C4-2B (cell line): ENCODE measurements around the gene KRTAP5-5.

ENCODE experiments used
- ZFX ChIP-seq: fragments of 450-650 bp; IDR thresholded peaks from 2 replicates; pipeline ENCODE4 v1.6.1; 2017
- TF ChIP-seq, protein P1 (sequence below): fragments of 450-650 bp; conservative IDR thresholded peaks from 2 replicates; pipeline ENCODE4 v1.5.1; 2017; ENCODE audit warnings: mild to moderate bottlenecking

DNA sequence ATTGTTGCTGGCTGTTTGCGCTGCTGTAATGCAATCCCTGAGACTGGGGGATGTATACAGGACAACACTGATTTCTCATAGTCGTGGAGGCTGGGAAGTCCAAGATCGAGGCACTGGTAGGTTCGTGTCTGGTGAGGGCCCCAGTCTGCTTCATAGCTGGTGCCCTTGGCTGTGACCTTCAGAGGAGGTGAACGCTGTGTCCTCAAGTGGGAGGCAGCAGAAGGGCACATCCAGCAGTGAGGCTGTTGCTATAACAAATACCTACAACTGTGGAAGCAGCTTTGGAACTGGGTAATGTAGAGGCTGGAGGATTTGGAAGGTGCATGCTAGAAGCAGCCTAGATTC, 21.3 kb downstream of the KRTAP5-5 start:
- TF ChIP-seq, protein P1, sequence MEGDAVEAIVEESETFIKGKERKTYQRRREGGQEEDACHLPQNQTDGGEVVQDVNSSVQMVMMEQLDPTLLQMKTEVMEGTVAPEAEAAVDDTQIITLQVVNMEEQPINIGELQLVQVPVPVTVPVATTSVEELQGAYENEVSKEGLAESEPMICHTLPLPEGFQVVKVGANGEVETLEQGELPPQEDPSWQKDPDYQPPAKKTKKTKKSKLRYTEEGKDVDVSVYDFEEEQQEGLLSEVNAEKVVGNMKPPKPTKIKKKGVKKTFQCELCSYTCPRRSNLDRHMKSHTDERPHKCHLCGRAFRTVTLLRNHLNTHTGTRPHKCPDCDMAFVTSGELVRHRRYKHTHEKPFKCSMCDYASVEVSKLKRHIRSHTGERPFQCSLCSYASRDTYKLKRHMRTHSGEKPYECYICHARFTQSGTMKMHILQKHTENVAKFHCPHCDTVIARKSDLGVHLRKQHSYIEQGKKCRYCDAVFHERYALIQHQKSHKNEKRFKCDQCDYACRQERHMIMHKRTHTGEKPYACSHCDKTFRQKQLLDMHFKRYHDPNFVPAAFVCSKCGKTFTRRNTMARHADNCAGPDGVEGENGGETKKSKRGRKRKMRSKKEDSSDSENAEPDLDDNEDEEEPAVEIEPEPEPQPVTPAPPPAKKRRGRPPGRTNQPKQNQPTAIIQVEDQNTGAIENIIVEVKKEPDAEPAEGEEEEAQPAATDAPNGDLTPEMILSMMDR = no peak
- no peak for TF ChIP-seq ZFX
